SK-N-SH (cell line): ENCODE measurements around the gene TUBGCP5.

ENCODE experiments used
- CTCF ChIP-seq: fragments of 200-600 bp; sonication (generic); IDR thresholded peaks from 2 replicates; pipeline ENCODE4 v1.6.1; 2017; ENCODE audit warnings: antibody characterized with exemption, mild to moderate bottlenecking, moderate library complexity
- EZH2phosphoT487 ChIP-seq: fragments of 200-600 bp; sonication (generic); IDR thresholded peaks from 2 replicates; pipeline ENCODE4 v1.6.1; 2017; ENCODE audit warnings: low read depth, mixed run types, mild to moderate bottlenecking, antibody characterized with exemption, moderate library complexity, borderline replicate concordance
- FOXM1 ChIP-seq: IDR thresholded peaks from 2 replicates; pipeline ENCODE4 v1.4.0; 2012; ENCODE audit warnings: low read depth, mild to moderate bottlenecking
- GABPA ChIP-seq: IDR thresholded peaks from 2 replicates; pipeline ENCODE4 v1.4.0; 2012; ENCODE audit warnings: low read depth, mild to moderate bottlenecking
- JUND ChIP-seq: IDR thresholded peaks from 2 replicates; pipeline ENCODE4 v1.4.0; 2012
- POLR2AphosphoS5 ChIP-seq: IDR thresholded peaks from 2 replicates; pipeline ENCODE4 v1.6.1; 2012; ENCODE audit warnings: low read depth, low read length
- RAD21 ChIP-seq: IDR thresholded peaks from 2 replicates; pipeline ENCODE4 v1.6.1; 2012; ENCODE audit warnings: mild to moderate bottlenecking, low read length
- RCOR1 ChIP-seq: fragments of 150-350 bp; IDR thresholded peaks from 2 replicates; pipeline ENCODE4 v1.6.1; 2017; ENCODE audit warnings: antibody characterized with exemption, low read length
- REST ChIP-seq: IDR thresholded peaks from 2 replicates; pipeline ENCODE4 v1.6.1; 2012; ENCODE audit warnings: mild to moderate bottlenecking, low read depth, low read length, moderate library complexity
- RFX5 ChIP-seq: IDR thresholded peaks from 2 replicates; pipeline ENCODE4 v1.6.1; 2012; ENCODE audit warnings: mild to moderate bottlenecking, improper control_type of control experiment, low read length
- RXRA ChIP-seq: IDR thresholded peaks from 2 replicates; pipeline ENCODE4 v1.4.0; 2012; ENCODE audit warnings: low read depth, mild to moderate bottlenecking, borderline replicate concordance
- TAF1 ChIP-seq: IDR thresholded peaks from 2 replicates; pipeline ENCODE4 v1.6.1; 2012; ENCODE audit warnings: low read depth, mild to moderate bottlenecking, low read length, moderate library complexity, borderline replicate concordance
- USF1 ChIP-seq: IDR thresholded peaks from 2 replicates; pipeline ENCODE4 v1.4.0; 2012; ENCODE audit warnings: low read depth, borderline replicate concordance
- YY1 ChIP-seq: IDR thresholded peaks from 2 replicates; pipeline ENCODE4 v1.4.0; 2012; ENCODE audit warnings: low read depth, mild to moderate bottlenecking

GRCh38 chr15:22952796-22953579 is 86.4 kb downstream of the TUBGCP5 start:
- no peak for TF ChIP-seq CTCF
- TF ChIP-seq FOXM1 = no peak
- no peak for TF ChIP-seq USF1
- TF ChIP-seq RCOR1 = no peak
- TF ChIP-seq JUND = no peak
- TF ChIP-seq TAF1 = no peak
- no peak for TF ChIP-seq POLR2AphosphoS5
- TF ChIP-seq EZH2phosphoT487 = no peak
- TF ChIP-seq RFX5 = no peak
- TF ChIP-seq RXRA = no peak
- no peak for TF ChIP-seq GABPA
- TF ChIP-seq YY1 = no peak
- TF ChIP-seq REST = no peak
- no peak for TF ChIP-seq RAD21
